Endothelial cell of umbilical vein (primary cell): ENCODE results near the gene ZBTB12. TPM values are rescaled to one million over a fixed set of nuclear protein-coding genes. Genes with fewer than 3 reads are reported as not detected.

Experiments
- BruUV-seq: library from RNA; stranded (reverse); fragments of 400-500 nt; replicated peaks from 2 replicates; lab custom pipeline; 2021; lab: Mats Ljungman, UMichigan
- CTCF ChIA-PET: fragments of 300-600, 350-600 bp; sonication (Branson Sonifier 250); formaldehyde crosslinking; loops from one replicate; lab custom pipeline; 2021; ENCODE audit warnings: antibody characterized with exemption, inconsistent platforms; lab: Charles Lee
- POLR2A ChIA-PET: fragments of 300-600, 350-600 bp; sonication (Branson Sonifier 250); formaldehyde crosslinking; loops from one replicate; lab custom pipeline; 2021; ENCODE audit warnings: antibody characterized with exemption, inconsistent platforms; lab: Charles Lee
- DNase-seq: peaks from one replicate; pipeline ENCODE4 v3.0.0-alpha.2; 2011; ENCODE audit warnings: low read depth, low spot score
- FAIRE-seq: peaks from 2 replicates; lab custom pipeline; 2011; peaks lifted over from hg19 to GRCh38; lab: Jason Lieb, UNC
- H2AFZ ChIP-seq: 2 replicates; pipeline ENCODE4 v1.6.0; 2012; ENCODE audit warnings: low read depth, low read length, control low read depth, inconsistent platforms
- H3K27ac ChIP-seq: 2 replicates; pipeline ENCODE4 v1.5.1; 2011; ENCODE audit warnings: low read depth, mild to moderate bottlenecking, control low read depth, low read length, moderate library complexity; ENCODE audit not compliant: insufficient read depth
- H3K27me3 ChIP-seq, 2 experiments: 2 replicates each; pipeline versions ENCODE4 v1.6.0 to v1.6.1; 2011; ENCODE audit warnings: low read length in 2 of 2, mixed read lengths in 1 of 2; ENCODE audit not compliant: control insufficient read depth in 2 of 2, insufficient read depth in 2 of 2
- H3K36me3 ChIP-seq, 2 experiments: 2 replicates in 1 of 2; 3 replicates in 1 of 2; pipeline ENCODE4 v1.5.1; 2011; ENCODE audit warnings: low read length in 2 of 2, mild to moderate bottlenecking in 1 of 2, moderate library complexity in 1 of 2; ENCODE audit not compliant: control insufficient read depth in 2 of 2, insufficient read depth in 2 of 2; ENCODE audit errors: extremely low read depth in 1 of 2
- H3K4me1 ChIP-seq: 3 replicates; pipeline ENCODE4 v1.5.1; 2011; ENCODE audit warnings: mild to moderate bottlenecking, low read length; ENCODE audit not compliant: control insufficient read depth, insufficient read depth; ENCODE audit errors: extremely low read depth
- H3K4me2 ChIP-seq: 2 replicates; pipeline ENCODE4 v1.6.1; 2011; ENCODE audit warnings: low read length, control low read depth, mixed read lengths; ENCODE audit not compliant: insufficient read depth
- H3K4me3 ChIP-seq, 3 experiments: fragments of 200-600 bp in 1 of 3; sonication (generic), shearing (Covaris generic) in 1 of 3; replicated peaks in 1 of 3; 2 replicates each; pipeline ENCODE4 v1.5.1; 2011 to 2016; ENCODE audit warnings: control low read depth in 3 of 3, low read length in 3 of 3, mild to moderate bottlenecking in 2 of 3, inconsistent platforms in 1 of 3, low read depth in 1 of 3, moderate library complexity in 1 of 3; ENCODE audit not compliant: insufficient read depth in 1 of 3
- H3K79me2 ChIP-seq: 2 replicates; pipeline ENCODE4 v1.6.0; 2012; ENCODE audit warnings: low read length, inconsistent platforms; ENCODE audit not compliant: control insufficient read depth, insufficient read depth
- H3K9ac ChIP-seq: replicated peaks from 2 replicates; pipeline ENCODE3; 2011; ENCODE audit warnings: low read length, control low read depth; ENCODE audit not compliant: insufficient read depth; ENCODE audit errors: extremely low read depth
- H3K9me1 ChIP-seq: replicated peaks from 3 replicates; pipeline ENCODE4 v1.6.0; 2011; ENCODE audit warnings: mild to moderate bottlenecking, low read length; ENCODE audit not compliant: control insufficient read depth, insufficient read depth; ENCODE audit errors: extremely low read depth
- H3K9me3 ChIP-seq: replicated peaks from 2 replicates; pipeline ENCODE4 v1.5.1; 2012; ENCODE audit warnings: low read length, inconsistent platforms; ENCODE audit not compliant: control insufficient read depth, insufficient read depth
- H4K20me1 ChIP-seq: replicated peaks from 2 replicates; pipeline ENCODE3; 2011; ENCODE audit warnings: mild to moderate bottlenecking, low read length; ENCODE audit not compliant: control insufficient read depth, insufficient read depth; ENCODE audit errors: extremely low read depth
- EZH2 ChIP-seq: IDR thresholded peaks from 2 replicates; pipeline ENCODE4 v1.6.1; 2012; ENCODE audit warnings: borderline replicate concordance, low read depth, mild to moderate bottlenecking, moderate library complexity, low read length, inconsistent platforms; ENCODE audit not compliant: severe bottlenecking
- FOS ChIP-seq: IDR thresholded peaks from 2 replicates; pipeline ENCODE4 v1.6.1; 2011; ENCODE audit warnings: mild to moderate bottlenecking, low read length, moderate library complexity, borderline replicate concordance; ENCODE audit not compliant: insufficient read depth
- GATA2 ChIP-seq: IDR thresholded peaks from 2 replicates; pipeline ENCODE4 v1.7.0; 2011; ENCODE audit warnings: low read depth, mild to moderate bottlenecking, moderate library complexity, mixed read lengths, low read length; ENCODE audit not compliant: insufficient read length, insufficient read depth
- JUN ChIP-seq: IDR thresholded peaks from 2 replicates; pipeline ENCODE4 v1.6.1; 2011; ENCODE audit warnings: borderline replicate concordance, low read depth; ENCODE audit not compliant: insufficient read length, insufficient read depth
- MYC ChIP-seq: IDR thresholded peaks from one replicate; pipeline ENCODE4 v1.6.1; 2011; ENCODE audit warnings: mild to moderate bottlenecking, low read depth, low read length
- POLR2A ChIP-seq: IDR thresholded peaks from 2 replicates; pipeline ENCODE4 v1.6.1; 2012; ENCODE audit warnings: low read depth, mild to moderate bottlenecking, control low read depth, low read length
- POLR2AphosphoS5 ChIP-seq: IDR thresholded peaks from 2 replicates; pipeline ENCODE4 v1.6.1; 2012; ENCODE audit warnings: low read depth, mild to moderate bottlenecking, control low read depth, low read length, moderate library complexity; ENCODE audit not compliant: insufficient read depth
- dilution Hi-C: fragments of 300-500 bp; cut with MboI; formaldehyde crosslinking; loops from one replicate; pipeline ENCODE4 v1.15.0; 2019; ENCODE audit warnings: low sequenced_read_pairs; ENCODE audit not compliant: extremely low pct_ligation_motif_present
- intact Hi-C: fragments of 100-400 bp; cut with micrococcal nuclease; formaldehyde crosslinking; loops from one replicate; pipeline ENCODE4 v1.10.0; 2022
- polyA plus RNA-seq, 4 experiments: library from polyadenylated mRNA; depleted of rRNA in 3 of 4; stranded (reverse) in 3 of 4; unstranded in 1 of 4; fragments of >200 nt; gene quantifications; 2 replicates each; pipeline versions ENCODE4 v1.2.1 to v1.2.3, GENCODE V29; 2011 to 2012; ENCODE audit warnings: missing spikeins in 1 of 4
- total RNA-seq: library from RNA; stranded (reverse); gene quantifications from 2 replicates; pipeline ENCODE4 v1.2.3, GENCODE V29; 2021
- TF ChIP-seq, protein P1 (sequence below), 2 donors: IDR thresholded peaks; 1 replicate in 1 of 2; 2 replicates in 1 of 2; pipeline ENCODE4 v1.5.1; 2011; ENCODE audit warnings: low read length in 2 of 2, mild to moderate bottlenecking in 2 of 2, moderate library complexity in 2 of 2, control low read depth in 1 of 2, inconsistent platforms in 1 of 2, low read depth in 1 of 2; ENCODE audit not compliant: insufficient read depth in 1 of 2; ENCODE audit errors: extremely low read depth in 1 of 2
- TF ChIP-seq, protein P2 (sequence below): IDR thresholded peaks from 2 replicates; pipeline ENCODE4 v1.6.1; 2011; ENCODE audit not compliant: insufficient read depth, insufficient read length

Gene ZBTB12
- total and polyA plus RNA-seq, 2 donors (not counting 3 experiments of a cell fraction or from before 2014, with no cell fraction given), result 2.9 to 4.9 TPM

GRCh38 chr6:31880616-31881015 is 21.3 kb downstream of the ZBTB12 start:
- no peaks in the 10 kb centered on the region for H3K79me2 ChIP-seq
- CTCF ChIA-PET, result no interaction called here
- no peak overlapping the region for H3K4me3 ChIP-seq

More at GRCh38 chr6:31880616-31881015, 21.3 kb downstream of the ZBTB12 start:
- Histone ChIP-seq H3K36me3 (peaks cover 2 to 39% of the 10 kb centered on the region in 2 experiments), H3K4me1 (peaks cover 6% of the 10 kb centered on the region), H3K27me3 (no peaks in the 10 kb centered on the region), H3K9me3 (no peaks in the 10 kb centered on the region), H3K27ac (no peak overlapping the region), H3K9me1 (no peaks in the 10 kb centered on the region), H2AFZ (no peak overlapping the region), H3K9ac (no peak overlapping the region), H4K20me1 (no peaks in the 10 kb centered on the region), H3K4me2 (no peak overlapping the region)
- BruUV-seq, result no TSS peak
- POLR2A ChIA-PET, result no interaction called here
- no peak for DNase-seq
- FAIRE-seq, result no peak
- no peak for TF ChIP-seq POLR2A
- no peak for TF ChIP-seq FOS
- no peak for TF ChIP-seq EZH2
- TF ChIP-seq, protein P1, sequence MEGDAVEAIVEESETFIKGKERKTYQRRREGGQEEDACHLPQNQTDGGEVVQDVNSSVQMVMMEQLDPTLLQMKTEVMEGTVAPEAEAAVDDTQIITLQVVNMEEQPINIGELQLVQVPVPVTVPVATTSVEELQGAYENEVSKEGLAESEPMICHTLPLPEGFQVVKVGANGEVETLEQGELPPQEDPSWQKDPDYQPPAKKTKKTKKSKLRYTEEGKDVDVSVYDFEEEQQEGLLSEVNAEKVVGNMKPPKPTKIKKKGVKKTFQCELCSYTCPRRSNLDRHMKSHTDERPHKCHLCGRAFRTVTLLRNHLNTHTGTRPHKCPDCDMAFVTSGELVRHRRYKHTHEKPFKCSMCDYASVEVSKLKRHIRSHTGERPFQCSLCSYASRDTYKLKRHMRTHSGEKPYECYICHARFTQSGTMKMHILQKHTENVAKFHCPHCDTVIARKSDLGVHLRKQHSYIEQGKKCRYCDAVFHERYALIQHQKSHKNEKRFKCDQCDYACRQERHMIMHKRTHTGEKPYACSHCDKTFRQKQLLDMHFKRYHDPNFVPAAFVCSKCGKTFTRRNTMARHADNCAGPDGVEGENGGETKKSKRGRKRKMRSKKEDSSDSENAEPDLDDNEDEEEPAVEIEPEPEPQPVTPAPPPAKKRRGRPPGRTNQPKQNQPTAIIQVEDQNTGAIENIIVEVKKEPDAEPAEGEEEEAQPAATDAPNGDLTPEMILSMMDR (IDR thresholded peaks at IDR 0.05; ENCODE audit: extremely low read depth in 1 of 2, insufficient read depth in 1 of 2, low read depth in 1 of 2, low read length in 2 of 2), result no peak
- no peak for TF ChIP-seq POLR2AphosphoS5
- TF ChIP-seq, protein P2, sequence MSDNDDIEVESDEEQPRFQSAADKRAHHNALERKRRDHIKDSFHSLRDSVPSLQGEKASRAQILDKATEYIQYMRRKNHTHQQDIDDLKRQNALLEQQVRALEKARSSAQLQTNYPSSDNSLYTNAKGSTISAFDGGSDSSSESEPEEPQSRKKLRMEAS, result no peak
- TF ChIP-seq MYC, result no peak
- no peak for TF ChIP-seq JUN
- TF ChIP-seq GATA2, result no peak
- intact Hi-C loops (no loop called here), dilution Hi-C loops (no loop called here)
